GM13977 (cell line): ENCODE results near the gene INPP4B.

ENCODE experiments used
- DNase-seq: peaks from one replicate; pipeline ENCODE4 v3.0.0; 2012; ENCODE audit warnings: low spot score
- in situ Hi-C: fragments of 300-500 bp; cut with MboI; formaldehyde crosslinking; loops from one replicate; pipeline ENCODE4 v1.12.0; 2022; ENCODE audit warnings: low sequenced_read_pairs, low pct_unique_long_range_greater_than_20kb, mixed read lengths, inconsistent platforms; ENCODE audit not compliant: unreplicated experiment
- TF ChIP-seq, protein P1 (sequence below): IDR thresholded peaks from 2 replicates; pipeline ENCODE4 v1.5.1; 2012; ENCODE audit warnings: mild to moderate bottlenecking, control low read depth; ENCODE audit not compliant: insufficient read depth; ENCODE audit errors: extremely low read depth, missing control alignments

Gene INPP4B

DNA sequence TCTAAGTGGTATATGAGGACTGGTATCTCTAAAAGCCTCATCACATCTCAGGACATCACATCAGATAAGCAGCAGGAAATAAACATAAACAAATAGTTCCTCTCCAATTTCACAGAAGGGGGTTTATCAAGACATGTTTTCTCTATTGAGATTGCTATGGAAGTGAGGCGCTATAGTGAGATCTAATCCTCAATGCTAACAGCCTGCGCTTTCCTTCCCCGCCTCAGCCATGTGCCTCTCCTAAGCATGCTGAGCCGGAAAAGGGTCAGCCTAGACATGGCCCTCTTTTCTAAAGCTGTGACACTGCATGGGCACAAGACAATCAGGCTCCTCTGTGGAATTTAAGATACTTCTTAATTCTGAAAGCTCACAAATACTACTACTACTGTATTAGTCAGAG lies 286.1 kb downstream of the INPP4B start:
- TF ChIP-seq, protein P1, sequence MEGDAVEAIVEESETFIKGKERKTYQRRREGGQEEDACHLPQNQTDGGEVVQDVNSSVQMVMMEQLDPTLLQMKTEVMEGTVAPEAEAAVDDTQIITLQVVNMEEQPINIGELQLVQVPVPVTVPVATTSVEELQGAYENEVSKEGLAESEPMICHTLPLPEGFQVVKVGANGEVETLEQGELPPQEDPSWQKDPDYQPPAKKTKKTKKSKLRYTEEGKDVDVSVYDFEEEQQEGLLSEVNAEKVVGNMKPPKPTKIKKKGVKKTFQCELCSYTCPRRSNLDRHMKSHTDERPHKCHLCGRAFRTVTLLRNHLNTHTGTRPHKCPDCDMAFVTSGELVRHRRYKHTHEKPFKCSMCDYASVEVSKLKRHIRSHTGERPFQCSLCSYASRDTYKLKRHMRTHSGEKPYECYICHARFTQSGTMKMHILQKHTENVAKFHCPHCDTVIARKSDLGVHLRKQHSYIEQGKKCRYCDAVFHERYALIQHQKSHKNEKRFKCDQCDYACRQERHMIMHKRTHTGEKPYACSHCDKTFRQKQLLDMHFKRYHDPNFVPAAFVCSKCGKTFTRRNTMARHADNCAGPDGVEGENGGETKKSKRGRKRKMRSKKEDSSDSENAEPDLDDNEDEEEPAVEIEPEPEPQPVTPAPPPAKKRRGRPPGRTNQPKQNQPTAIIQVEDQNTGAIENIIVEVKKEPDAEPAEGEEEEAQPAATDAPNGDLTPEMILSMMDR: no peak
- DNase-seq: no peak
- in situ Hi-C loops: no loop called here

DNA sequence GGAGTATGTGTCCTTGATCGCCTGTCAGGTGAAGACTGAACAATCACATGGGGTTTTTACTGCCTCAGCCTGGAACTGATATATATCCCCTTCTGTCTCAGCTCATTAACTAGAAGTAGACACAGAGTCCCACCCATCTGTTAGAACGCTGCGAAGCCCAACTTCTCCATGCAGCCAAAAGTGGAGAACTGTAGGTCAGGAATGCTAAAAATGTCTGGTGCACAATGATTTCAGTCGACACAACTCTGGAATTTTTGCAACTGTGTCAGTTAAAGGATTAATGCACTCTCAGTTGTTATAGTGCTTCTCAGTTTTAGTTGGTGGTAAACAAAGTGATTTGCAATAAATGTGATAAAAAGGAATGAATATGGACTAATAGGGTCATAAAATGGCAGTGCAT lies 287.2 kb downstream of the INPP4B start:
- TF ChIP-seq, protein P1: no peak
- in situ Hi-C loops: no loop called here
- DNase-seq: no peak

DNA sequence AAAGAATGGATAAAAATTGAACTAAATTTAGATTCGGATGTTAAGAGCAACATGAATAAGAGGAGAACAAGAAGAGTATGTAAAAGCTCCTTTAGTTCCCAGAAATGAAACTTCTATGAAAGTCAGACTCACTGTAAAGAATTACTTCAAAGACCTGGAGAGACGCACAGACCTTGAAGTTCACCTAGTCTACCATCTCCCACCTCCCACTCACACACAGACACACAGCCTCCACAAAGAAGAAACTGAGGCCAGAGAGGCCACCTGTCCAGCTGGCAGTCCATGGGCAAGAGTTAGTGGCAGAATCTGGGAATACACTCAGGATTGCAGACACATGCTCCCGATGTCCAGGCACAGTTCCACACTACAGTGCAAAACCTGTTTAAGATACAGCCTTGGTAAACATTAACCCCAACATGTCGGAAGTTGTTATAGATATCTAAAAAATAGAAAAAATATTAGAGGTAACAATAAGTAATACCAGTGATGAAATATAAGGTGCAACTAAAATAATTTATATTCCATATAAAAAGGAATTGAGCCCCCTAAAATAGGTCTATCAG lies 288.8 kb downstream of the INPP4B start:
- in situ Hi-C loops: no loop called here
- no peak for DNase-seq
- TF ChIP-seq, protein P1: no peak

DNA sequence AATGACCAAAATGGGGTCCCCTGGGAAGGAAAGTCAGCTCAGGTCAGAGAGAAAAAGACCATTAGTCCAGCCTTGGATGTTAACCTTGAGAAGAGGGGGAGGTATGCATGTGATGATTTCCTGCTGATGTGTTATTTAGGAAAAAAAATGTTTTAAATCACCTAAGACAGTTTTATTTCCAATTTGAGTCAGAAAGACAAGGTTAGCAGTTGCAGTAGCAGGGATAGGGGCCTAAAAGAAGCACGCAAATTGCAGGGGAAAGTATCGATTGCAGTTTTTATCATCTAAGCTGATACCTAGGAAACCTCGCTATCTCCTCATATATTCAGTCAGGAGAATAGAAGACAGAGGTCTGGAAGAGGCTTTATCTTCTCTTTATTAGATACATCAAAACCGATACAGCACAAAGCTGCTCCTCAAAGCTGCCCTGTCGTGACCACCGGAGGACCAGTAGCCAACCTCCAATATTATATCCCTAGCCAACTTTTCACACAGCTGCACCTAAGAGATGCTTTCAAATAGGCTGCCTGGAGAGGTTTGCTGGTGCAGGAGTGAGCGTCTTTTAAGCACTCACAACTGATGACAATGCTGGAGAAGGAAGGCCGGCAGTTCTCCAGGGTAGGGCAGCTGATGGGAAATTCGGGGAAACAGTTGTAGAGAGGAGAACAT lies 289.4 kb downstream of the INPP4B start:
- no peak for DNase-seq
- TF ChIP-seq, protein P1: no peak
- in situ Hi-C loops: no loop called here

DNA sequence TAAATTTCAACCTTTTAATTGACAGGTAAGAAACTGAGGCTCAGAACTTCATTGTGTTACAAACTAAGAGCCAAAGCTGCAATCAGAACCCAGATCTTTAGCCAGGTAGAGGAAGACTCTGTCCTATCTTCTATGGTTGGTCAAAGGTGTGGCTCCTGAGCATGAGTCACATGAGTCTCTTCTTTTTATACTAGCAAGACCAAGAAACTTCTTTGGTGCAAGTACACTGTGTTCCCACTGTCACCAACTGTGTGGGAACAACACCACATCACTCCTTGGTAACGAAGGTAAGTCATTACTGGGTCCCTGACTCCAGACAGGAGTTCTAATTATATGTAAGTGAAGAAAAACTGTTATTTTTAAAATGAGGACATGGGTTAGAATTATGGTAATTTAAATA lies 290.1 kb downstream of the INPP4B start:
- no peak for DNase-seq
- TF ChIP-seq, protein P1: no peak
- in situ Hi-C loops: no loop called here

DNA sequence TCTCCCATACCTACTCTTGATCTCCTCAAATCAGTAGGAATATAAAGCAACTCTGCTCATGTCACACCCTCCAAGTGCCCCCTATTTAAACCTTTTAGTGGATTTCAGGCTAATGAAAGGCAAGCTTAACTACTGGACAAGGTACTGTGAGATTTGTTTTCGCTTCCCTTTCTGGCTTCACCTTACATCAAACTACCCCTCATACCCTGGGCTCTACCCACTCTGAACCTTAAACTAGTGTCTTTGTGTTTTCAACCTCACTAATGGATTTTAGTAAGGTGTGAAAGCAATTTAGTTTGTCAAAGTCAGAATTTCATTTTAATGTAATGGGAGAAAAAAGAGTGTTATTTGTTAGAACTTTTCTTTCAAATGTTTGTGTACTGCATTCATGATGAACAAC lies 291.7 kb downstream of the INPP4B start:
- no peak for DNase-seq
- in situ Hi-C loops: no loop called here
- TF ChIP-seq, protein P1: no peak
